ENCODE data around the gene ANKLE2.
"Not testable (repeated sequence)": the region's sequence is repeated elsewhere in the genome, so short reads cannot be mapped to it uniquely, and the experiment has no call there.

ANKLE2 gene

GRCh38 chr12:132761032-132761920 lies at the start of gene ANKLE2:
ANKLE2 (minus strand) TSS chr12:132761832; CDS start chr12:132761798, 34 bp downstream.
- peak; percentile 73 for DNase-seq

- peak; percentile 53 for DNase-seq
Observed at GRCh38 chr12:132809391-132809790, 47.8 kb upstream of the ANKLE2 start.

GRCh38 chr12:132807295-132808092 lies 45.9 kb upstream of the ANKLE2 start:
- peak; percentile 57 for DNase-seq

GRCh38 chr12:132806857-132807256 lies 45.2 kb upstream of the ANKLE2 start:
- DNase-seq: no peak

GRCh38 chr12:132804426-132804861 lies 42.8 kb upstream of the ANKLE2 start:
- DNase-seq: peak; percentile 26

GRCh38 chr12:132803888-132804287 lies 42.3 kb upstream of the ANKLE2 start:
- DNase-seq: no peak

GRCh38 chr12:132803125-132803524 lies 41.5 kb upstream of the ANKLE2 start:
- no peak for DNase-seq

DNA sequence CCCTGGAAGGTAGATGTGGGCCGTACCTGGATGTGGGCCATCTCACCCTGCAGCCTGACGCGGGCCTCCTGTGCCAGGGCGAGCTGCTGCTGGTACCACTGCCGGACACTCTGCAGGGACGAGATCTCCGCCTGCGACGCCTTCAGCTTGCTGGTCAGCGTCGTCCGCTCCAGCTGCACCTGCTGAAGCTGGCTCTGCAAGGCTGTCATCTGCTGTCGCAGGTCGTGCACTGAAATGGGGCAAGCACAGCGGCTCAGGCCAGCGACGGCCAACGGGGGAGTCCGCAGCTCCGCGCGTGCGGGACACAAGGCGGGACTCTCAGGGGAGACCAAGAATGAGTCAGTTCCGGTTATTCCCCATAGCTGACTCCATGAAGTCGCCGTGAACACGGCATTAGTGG lies 40.1 kb upstream of the ANKLE2 start:
- DNase-seq: no peak

DNA sequence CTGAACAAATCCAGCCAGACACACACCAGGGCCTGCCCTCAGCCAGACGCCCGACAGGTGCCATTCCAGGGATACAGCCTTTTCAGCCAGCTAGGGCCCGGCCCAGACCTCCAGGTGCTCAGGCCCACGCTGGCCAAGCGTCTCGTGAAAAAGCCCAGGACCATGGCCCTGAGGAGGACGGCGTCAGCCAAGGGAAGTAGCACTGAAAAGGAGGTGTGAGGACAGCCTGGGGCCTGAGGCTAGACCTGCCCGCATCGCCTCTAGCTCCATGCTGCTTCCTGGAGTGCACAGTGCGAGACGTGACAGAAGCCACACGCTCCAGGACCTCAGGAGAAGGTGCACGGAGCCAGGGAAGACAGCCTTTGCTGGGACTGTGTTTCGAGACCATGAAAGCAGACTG lies 37.2 kb upstream of the ANKLE2 start:
- no peak for DNase-seq

GRCh38 chr12:132797820-132798570 lies 36.4 kb upstream of the ANKLE2 start:
- no peak for DNase-seq

GRCh38 chr12:132795847-132796246 lies 34.2 kb upstream of the ANKLE2 start:
- no peak for DNase-seq

GRCh38 chr12:132791940-132792339 lies 30.3 kb upstream of the ANKLE2 start:
- DNase-seq: not testable (repeated sequence)

GRCh38 chr12:132789099-132789471 lies 27.5 kb upstream of the ANKLE2 start:
- DNase-seq: no peak

GRCh38 chr12:132788375-132789098 lies 26.9 kb upstream of the ANKLE2 start:
- DNase-seq: no peak

- DNase-seq: no peak
Observed at GRCh38 chr12:132787877-132788276, 26.2 kb upstream of the ANKLE2 start.

DNA sequence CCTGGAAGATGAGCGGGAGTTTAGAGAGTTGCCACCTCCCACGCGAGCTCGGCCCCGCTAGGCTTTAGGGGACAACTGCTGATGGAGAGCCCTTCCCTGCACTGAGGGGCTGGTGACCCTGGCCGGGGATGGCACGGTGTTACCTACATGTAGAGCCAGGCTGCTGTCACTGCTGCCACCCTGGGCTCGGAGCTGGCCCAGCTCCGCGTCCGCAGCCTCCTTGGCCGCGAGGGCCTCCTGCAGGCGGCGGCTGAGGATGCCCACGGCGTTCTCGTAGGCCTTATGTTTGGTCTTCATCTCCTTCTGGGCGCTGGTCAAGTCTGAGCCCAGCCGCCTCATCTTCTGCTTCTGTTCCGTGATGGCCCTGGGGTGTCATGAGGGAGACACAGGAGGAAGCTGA lies 24.6 kb upstream of the ANKLE2 start:
- no peak for DNase-seq

DNA sequence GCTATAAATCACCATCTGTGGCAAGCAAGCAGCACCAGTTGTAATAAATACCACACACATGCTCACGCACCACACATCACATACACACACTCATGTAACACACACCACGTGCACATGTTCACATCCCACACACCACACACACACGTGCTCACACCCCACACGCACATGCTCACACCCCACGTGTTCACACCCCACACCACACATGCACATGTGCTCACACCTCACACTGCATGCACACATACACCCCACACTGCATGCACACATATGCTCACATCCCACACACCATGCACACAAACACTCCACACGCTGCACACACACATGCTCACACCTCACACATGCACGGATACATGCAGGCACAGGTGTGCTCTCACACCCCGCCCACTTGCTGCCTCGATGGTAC lies 22.9 kb upstream of the ANKLE2 start:
- DNase-seq: no peak

GRCh38 chr12:132783917-132784531 lies 22.4 kb upstream of the ANKLE2 start:
- no peak for DNase-seq

- DNase-seq: no peak
Observed at GRCh38 chr12:132781938-132782337, 20.3 kb upstream of the ANKLE2 start.

GRCh38 chr12:132779781-132780353 lies 18.2 kb upstream of the ANKLE2 start:
- DNase-seq: no peak

GRCh38 chr12:132777614-132778013 lies 16.0 kb upstream of the ANKLE2 start:
- DNase-seq: no peak
